GM19193 (cell line): Measurements from ENCODE around the gene APOBR.

Source experiments
- POLR2A ChIP-seq: IDR thresholded peaks from 4 replicates; pipeline ENCODE4 v1.6.1; 2011; ENCODE audit not compliant: insufficient read depth, insufficient read length; ENCODE audit errors: extremely low read depth

APOBR gene

GRCh38 chr16:28514246-28514645, 19.8 kb downstream of the APOBR start:
- TF ChIP-seq POLR2A, result no peak

DNA sequence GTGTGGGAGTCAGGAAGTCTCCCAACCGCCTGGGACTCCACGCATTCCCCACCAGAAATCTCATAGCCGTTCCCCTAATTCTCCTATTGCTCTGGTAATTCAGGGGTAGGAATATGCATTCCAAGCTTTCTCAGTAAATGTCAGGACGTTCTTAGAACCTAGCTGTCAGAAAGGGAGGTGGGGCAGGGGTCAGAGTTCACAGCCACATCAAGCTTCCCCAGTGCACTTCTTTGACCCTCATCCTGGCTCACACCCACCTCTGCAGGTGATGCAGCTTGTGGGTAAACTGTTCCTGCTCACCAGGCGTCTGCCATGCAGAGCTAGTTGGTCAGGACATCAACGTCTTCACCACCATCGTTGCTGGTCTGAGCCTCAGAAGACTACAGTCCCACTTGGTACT, 26.2 kb downstream of the APOBR start:
- no peak for TF ChIP-seq POLR2A

DNA sequence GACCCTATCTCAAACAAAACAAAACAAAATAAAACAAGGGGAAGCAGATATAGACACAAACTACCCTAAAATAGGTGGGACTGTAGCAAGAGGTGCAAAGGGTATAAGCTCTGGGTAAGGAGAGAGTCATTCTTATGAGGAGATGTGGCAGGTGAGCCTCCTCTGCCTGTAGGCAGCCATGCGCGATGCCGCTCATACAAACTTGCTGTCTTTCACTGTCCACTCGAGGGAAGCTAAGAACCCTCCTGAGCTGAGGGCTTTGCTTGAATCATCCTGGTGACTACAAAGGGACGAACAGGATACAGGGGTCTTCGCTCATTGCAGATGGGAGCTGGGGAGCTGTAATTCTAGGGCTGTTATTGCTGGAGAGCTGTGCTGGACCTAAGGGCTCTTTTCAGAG, 27.0 kb downstream of the APOBR start:
- TF ChIP-seq POLR2A, result no peak

DNA sequence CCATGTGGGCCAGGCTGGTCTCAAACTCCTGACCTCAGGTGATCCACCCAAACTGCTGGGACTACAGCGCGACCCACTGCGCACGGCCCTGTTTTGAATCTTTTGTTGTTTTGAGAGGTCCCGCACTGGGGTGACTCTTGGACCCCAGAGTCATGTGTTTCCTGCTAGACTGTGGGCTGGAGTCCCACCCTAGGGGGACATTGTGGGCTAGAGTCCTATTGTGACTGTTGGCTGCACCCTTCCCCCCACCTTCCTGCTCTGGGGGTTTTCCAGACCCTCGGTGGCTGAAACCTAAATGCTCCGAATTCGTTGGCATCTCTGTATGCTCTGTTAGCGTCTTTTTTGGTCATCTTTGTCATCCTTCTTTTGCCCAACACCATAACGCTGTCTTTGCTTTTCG, 28.3 kb downstream of the APOBR start:
- no peak for TF ChIP-seq POLR2A

DNA sequence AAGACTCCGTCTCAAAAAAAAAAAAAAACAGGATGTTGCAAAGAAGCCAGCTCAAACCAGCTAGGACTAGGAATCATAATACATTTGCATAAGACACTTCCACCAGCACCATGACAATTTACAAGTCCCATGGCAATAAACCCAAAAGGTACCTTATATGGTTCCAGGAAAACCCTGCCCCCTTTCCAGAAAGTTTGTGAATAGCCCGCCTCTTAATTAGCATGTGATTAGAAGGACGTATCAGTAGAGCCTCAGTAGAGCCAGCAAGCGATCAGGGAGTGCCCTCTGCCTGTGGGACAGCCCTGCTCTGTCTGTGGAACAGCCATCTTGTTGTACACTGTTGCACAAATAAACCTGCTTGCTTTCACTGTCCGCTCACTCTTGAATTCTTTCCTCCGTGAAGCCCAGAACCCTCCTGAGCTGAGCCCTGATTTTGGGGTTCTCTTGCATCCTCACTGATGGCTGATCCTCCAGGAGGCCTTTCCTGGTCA, 30.3 kb downstream of the APOBR start:
- TF ChIP-seq POLR2A, result no peak

DNA sequence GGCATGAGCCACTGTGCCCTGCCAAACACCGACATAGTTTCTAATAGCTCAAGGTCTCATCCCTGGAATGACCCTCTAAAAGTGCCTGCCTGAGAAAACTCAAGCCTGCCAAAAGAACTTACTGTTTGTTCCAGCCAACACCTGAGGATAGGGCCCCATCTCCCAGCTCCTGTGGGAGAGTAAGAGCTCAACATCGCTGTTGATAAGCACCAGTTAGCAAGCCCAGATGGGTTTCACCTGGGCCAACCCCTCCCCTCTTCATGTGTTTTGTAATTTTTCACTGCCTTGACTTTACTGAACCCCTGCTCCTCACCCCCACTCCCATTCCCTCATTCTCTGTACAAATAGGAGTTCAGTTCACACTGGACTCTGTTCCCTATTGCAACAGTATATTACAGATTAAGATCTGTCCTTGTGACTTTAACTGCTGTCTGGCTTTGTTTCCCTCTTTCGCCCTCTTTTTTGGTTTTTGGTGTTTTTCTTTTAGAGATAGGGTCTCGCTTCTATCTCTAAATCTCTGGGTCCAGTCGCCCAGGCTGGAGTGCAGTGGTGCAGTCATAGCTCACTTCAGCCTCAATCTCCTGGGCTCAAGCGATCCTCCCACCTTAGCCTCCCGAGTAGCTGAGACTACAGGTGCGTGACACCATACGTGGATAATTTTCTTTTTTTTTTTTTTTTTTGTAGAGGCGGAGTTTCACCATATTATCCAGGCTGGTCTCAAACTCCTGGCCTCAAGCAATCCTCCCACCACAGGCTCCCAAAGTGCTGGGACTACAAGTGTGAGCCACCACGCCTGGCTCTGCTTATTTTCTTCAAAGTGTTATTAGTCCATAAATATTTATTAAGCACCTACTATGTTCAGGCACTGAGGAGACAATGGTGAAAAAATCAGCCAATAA, 32.0 kb downstream of the APOBR start:
- TF ChIP-seq POLR2A, result no peak

GRCh38 chr16:28527985-28528384, 33.5 kb downstream of the APOBR start:
- TF ChIP-seq POLR2A, result no peak

DNA sequence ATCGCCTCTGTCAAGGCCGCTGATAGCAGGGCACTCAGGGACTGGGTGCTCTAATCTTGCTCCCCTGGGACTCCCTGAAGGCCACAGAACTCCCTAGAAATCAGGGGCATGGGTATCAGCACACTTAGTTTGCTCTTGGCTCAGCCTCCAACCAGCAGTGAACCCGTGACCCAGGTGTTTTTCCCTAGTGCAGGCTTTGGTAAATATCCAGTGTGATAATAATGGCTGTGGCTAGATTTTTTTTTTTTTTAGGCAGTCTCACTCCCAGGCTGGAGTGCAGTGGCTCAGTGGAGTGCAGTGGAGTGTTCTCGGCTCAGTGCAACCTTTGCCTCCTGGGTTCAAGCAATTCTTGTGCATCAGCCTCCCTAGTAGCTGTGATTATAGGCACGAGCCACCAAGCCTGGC, 34.0 kb downstream of the APOBR start:
- no peak for TF ChIP-seq POLR2A

GRCh38 chr16:28529124-28529523, 34.7 kb downstream of the APOBR start:
- TF ChIP-seq POLR2A, result no peak

DNA sequence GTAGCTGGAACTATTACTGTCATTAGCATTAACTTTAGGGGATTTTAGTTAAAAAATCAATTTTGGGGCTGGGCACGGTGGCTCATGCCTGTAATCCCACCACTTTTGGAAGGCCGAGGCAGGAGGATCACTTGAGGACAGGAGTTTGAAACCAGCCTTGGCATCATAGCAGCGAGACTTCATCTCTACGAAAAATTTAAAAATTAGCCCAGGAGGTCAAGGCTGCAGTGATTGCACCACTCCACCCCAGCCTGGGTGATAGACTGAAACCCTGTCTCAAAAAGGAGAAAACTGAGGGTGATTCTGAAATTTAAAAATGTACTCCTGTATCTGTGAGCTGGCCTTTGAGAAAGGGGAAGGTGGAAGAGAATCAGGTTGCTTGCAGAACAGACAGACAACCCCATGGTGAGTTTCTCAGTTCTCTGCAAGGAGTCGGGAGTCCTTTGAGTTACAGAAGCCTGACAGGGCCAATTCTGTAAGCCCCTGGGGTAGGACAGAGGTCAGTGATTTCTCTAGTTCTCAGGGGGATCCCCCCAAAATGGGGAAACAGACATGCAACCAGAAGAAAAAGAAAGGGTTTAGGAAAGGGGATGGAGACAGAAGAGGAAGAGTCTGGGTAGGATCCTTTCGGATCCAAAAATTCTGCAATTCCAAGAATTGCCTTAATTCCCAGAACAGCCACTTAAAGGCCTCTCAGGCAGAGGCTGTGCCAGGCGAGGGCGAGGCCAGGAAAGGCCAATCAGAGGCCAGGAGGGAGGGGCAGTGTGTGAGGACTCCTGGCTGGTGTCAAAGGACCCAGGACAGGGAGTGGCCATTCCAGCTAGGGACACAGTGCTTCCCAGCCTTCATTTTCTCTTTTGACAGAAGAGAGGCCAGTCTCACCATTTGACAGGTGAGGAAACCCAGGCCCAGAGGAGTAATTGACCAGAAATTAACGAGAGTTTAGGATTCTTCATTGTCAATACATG, 37.6 kb downstream of the APOBR start:
- no peak for TF ChIP-seq POLR2A

DNA sequence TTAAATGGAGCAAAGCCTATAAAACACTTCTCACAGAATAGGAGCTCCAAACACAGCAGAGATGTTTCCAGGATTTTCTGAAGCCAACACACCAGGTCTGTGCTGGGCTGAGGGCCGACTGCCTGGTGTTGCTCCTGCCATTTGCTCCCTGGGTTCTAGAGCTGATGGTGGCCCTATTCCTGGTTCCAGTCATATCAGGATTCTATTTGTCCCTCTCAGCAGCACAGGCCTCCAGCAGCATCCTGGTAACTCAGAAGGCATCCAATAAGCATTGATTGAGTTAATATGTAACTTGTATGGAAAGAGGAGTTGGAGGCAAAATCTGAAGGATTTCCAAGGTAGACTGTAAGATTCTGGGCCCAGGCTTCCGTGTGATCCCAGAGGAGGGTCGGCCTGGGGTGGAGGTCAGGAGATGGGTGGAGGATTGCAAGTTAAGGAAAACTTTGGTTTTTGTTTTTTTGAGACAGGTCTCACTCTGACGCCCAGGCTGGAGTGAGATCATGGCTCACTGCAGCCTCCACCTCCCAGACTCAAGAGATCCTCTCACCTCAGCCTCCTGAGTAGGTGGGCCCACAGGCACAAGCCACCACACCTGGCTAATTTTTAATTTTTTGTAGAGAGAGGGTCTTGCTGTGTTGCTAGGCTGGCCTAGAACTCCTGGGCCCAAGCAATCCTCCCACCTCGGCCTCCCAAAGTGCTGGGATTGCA, 38.7 kb downstream of the APOBR start:
- no peak for TF ChIP-seq POLR2A

DNA sequence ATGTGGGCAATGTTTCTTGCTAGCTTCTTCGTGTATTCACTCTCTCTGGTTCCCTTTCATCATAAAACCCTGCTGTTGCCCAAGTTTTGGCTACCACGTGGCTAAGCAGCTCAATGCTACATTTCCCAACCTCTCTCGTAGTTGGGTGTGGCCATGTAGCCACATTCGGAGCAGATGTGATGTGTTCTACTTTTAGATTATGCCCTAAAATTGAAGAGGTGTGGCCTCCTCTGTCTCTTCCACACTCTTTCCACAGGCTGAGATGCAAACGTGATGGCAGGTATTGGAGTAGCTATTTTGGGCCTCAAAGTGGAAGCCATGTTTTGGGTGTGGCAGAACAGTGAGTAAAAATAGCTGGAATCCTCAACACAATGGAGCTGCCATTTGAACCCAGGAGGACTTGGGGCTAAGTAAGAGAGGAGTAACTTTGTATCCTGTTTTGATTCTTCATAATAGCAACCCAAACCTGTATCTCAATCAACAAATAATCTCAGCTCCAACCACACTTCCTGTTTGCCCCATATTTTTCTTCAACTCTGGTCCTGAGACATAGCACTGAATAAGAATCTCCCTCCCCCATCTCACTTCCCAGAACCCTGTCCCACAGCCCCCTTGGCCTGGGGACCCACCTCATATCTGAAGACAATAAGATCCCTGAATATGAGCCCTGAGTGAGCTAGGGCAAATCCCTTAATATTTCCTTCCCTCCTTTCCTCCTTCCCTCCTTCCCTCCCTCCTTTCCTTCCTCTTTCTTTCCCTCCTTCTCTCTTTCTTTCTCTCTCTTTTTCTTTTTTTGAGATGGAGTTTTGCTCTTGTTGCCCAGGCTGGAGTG, 40.3 kb downstream of the APOBR start:
- TF ChIP-seq POLR2A, result no peak

- no peak for TF ChIP-seq POLR2A
Observed at GRCh38 chr16:28537076-28537475, 42.6 kb downstream of the APOBR start.
